ENCODE measurements around the gene FOXC2. TPM values are rescaled to one million over a fixed set of nuclear protein-coding genes. Genes with fewer than 3 reads are reported as not detected.

The FOXC2 gene
- total and polyA plus RNA-seq, 2 donors (not counting 1 experiment from before 2014, with no cell fraction given), result not detected

- ATAC-seq (ENCODE audit: low read depth) (no peak), DNase-seq (no peak)
- Histone ChIP-seq H3K4me3 (ENCODE audit: control extremely low read depth in 1 of 5, extremely low read depth in 1 of 5, insufficient read depth in 1 of 5, low read depth in 2 of 5, low read length in 4 of 5) (no peak overlapping the region), H3K27ac (ENCODE audit: low read length in 2 of 2) (no peak overlapping the region), H3K79me2 (ENCODE audit: control insufficient read depth, insufficient read depth, low read length) (no peaks in the 10 kb centered on the region), H3K9me3 (ENCODE audit: control extremely low read depth in 1 of 3, control insufficient read depth in 2 of 3, insufficient read depth in 1 of 3, low read length in 2 of 3) (no peaks in the 10 kb centered on the region), H3K9ac (ENCODE audit: low read length) (no peak overlapping the region), H4K20me1 (ENCODE audit: control insufficient read depth, insufficient read depth, low read length, poor library complexity, severe bottlenecking) (no peaks in the 10 kb centered on the region), H2AFZ (ENCODE audit: insufficient read depth, low read depth, low read length, poor library complexity, severe bottlenecking) (no peak overlapping the region), H3K4me1 (ENCODE audit: control insufficient read depth in 2 of 2, insufficient read depth in 2 of 2, low read length in 2 of 2) (no peaks in the 10 kb centered on the region), H3K4me2 (replicated peaks; ENCODE audit: low read depth, low read length, poor library complexity, severe bottlenecking) (no peak overlapping the region), H3K36me3 (replicated peaks in 1 of 2; ENCODE audit: control extremely low read depth in 1 of 2, control insufficient read depth in 1 of 2, extremely low read depth in 1 of 2, insufficient read depth in 2 of 2, low read length in 1 of 2) (peaks cover 3 to 52% of the 10 kb centered on the region in 2 experiments), H3K27me3 (replicated peaks in 1 of 4; ENCODE audit: control extremely low read depth in 1 of 4, control insufficient read depth in 3 of 4, insufficient read depth in 4 of 4, low read length in 3 of 4) (no peaks in the 10 kb centered on the region)
- intact Hi-C loops (cut with micrococcal nuclease), result no loop called here
- no peaks in the 10 kb centered on the region for H3K27me3 Mint-ChIP-seq
- ChIA-PET CTCF (no interaction called here), POLR2A (no interaction called here)
- no peaks in the 10 kb centered on the region for H3K4me1 Mint-ChIP-seq
- WGBS (ENCODE audit: insufficient coverage), result 100% methylated on average over 4 of the region's 4 CpGs
- H3K27ac Mint-ChIP-seq, result no peak overlapping the region
- TF ChIP-seq EZH2 (IDR thresholded peaks at IDR 0.05; ENCODE audit: borderline replicate concordance, insufficient read depth, low read depth, low read length, poor library complexity, severe bottlenecking) (no peak), CTCF (IDR thresholded peaks at IDR 0.05) (no peak)
- no peak overlapping the region for H3K4me3 Mint-ChIP-seq
- no peaks in the 10 kb centered on the region for H3K9me3 Mint-ChIP-seq (ENCODE audit: insufficient read depth)
Observed at GRCh38 chr16:86537486-86537885, 29.1 kb upstream of the FOXC2 start.

- Mint-ChIP-seq H3K27ac (no peak overlapping the region), H3K4me3 (no peak overlapping the region), H3K9me3 (ENCODE audit: insufficient read depth) (no peaks in the 10 kb centered on the region), H3K27me3 (no peaks in the 10 kb centered on the region), H3K4me1 (no peaks in the 10 kb centered on the region)
- WGBS (ENCODE audit: insufficient coverage), result 97% methylated on average over 17 of the region's 17 CpGs
- Histone ChIP-seq H3K4me1 (ENCODE audit: control insufficient read depth in 2 of 2, insufficient read depth in 2 of 2, low read length in 2 of 2) (no peaks in the 10 kb centered on the region), H3K4me2 (replicated peaks; ENCODE audit: low read depth, low read length, poor library complexity, severe bottlenecking) (no peak overlapping the region), H3K4me3 (ENCODE audit: control extremely low read depth in 1 of 5, extremely low read depth in 1 of 5, insufficient read depth in 1 of 5, low read depth in 2 of 5, low read length in 4 of 5) (no peak overlapping the region), H3K9ac (ENCODE audit: low read length) (no peak overlapping the region), H3K27ac (ENCODE audit: low read length in 2 of 2) (no peak overlapping the region), H3K9me3 (ENCODE audit: control extremely low read depth in 1 of 3, control insufficient read depth in 2 of 3, insufficient read depth in 1 of 3, low read length in 2 of 3) (no peaks in the 10 kb centered on the region), H4K20me1 (ENCODE audit: control insufficient read depth, insufficient read depth, low read length, poor library complexity, severe bottlenecking) (no peaks in the 10 kb centered on the region), H3K27me3 (replicated peaks in 1 of 4; ENCODE audit: control extremely low read depth in 1 of 4, control insufficient read depth in 3 of 4, insufficient read depth in 4 of 4, low read length in 3 of 4) (no peaks in the 10 kb centered on the region), H3K79me2 (ENCODE audit: control insufficient read depth, insufficient read depth, low read length) (no peaks in the 10 kb centered on the region), H2AFZ (ENCODE audit: insufficient read depth, low read depth, low read length, poor library complexity, severe bottlenecking) (no peak overlapping the region), H3K36me3 (replicated peaks in 1 of 2; ENCODE audit: control extremely low read depth in 1 of 2, control insufficient read depth in 1 of 2, extremely low read depth in 1 of 2, insufficient read depth in 2 of 2, low read length in 1 of 2) (peaks cover 3 to 56% of the 10 kb centered on the region in 2 experiments)
- no peak for DNase-seq
- intact Hi-C loops (cut with micrococcal nuclease), result no loop called here
- no peak for ATAC-seq (ENCODE audit: low read depth)
- no peak for TF ChIP-seq EZH2 (IDR thresholded peaks at IDR 0.05; ENCODE audit: borderline replicate concordance, insufficient read depth, low read depth, low read length, poor library complexity, severe bottlenecking)
- no peak for TF ChIP-seq CTCF (IDR thresholded peaks at IDR 0.05)
- POLR2A ChIA-PET, result no interaction called here
- CTCF ChIA-PET, result no interaction called here
Observed at GRCh38 chr16:86538196-86538780, 28.3 kb upstream of the FOXC2 start.
